B cell (primary cell): Measurements from ENCODE around the gene KRTAP10-9. TPM values are rescaled to one million over a fixed set of nuclear protein-coding genes. Genes with fewer than 3 reads are reported as not detected.

Experiments
- ATAC-seq: fragments of 200-7000 bp; cut with Tn5 transposase; one replicate; pipeline ENCODE4 v1.10.0; 2021; ENCODE audit warnings: low read depth, mild to moderate bottlenecking, moderate number of reproducible peaks, moderate library complexity
- CTCF ChIA-PET: fragments of 350-600 bp; sonication (Branson Sonifier 250); formaldehyde crosslinking; loops from one replicate; lab custom pipeline; 2021; ENCODE audit warnings: antibody characterized with exemption, inconsistent platforms; lab: Charles Lee
- POLR2A ChIA-PET: fragments of 350-600 bp; sonication (Branson Sonifier 250); formaldehyde crosslinking; loops from one replicate; lab custom pipeline; 2021; ENCODE audit warnings: antibody characterized with exemption; lab: Charles Lee
- DNase-seq: peaks from one replicate; pipeline ENCODE4 v3.0.0; 2013
- H2AFZ ChIP-seq: 2 replicates; pipeline ENCODE4 v1.6.1; 2012; ENCODE audit warnings: mild to moderate bottlenecking, low read depth, low read length; ENCODE audit not compliant: insufficient read depth, poor library complexity, severe bottlenecking
- H3K27ac ChIP-seq, 2 donors: 1 replicate in 1 of 2; 2 replicates in 1 of 2; pipeline ENCODE4 v1.5.1; 2012 to 2013; ENCODE audit warnings: low read length in 2 of 2, mild to moderate bottlenecking in 2 of 2, moderate library complexity in 1 of 2
- H3K27me3 ChIP-seq, 4 experiments: fragments of 200-600 bp in 1 of 4; sonication (generic) in 1 of 4; replicated peaks in 1 of 4; 1 replicate in 2 of 4; 2 replicates in 2 of 4; pipeline versions ENCODE4 v1.6.1 to v1.7.0; 2013 to 2016; ENCODE audit warnings: low read length in 3 of 4, mild to moderate bottlenecking in 2 of 4, mixed read lengths in 1 of 4, moderate library complexity in 1 of 4; ENCODE audit not compliant: insufficient read depth in 4 of 4, control insufficient read depth in 3 of 4; ENCODE audit errors: control extremely low read depth in 1 of 4
- H3K36me3 ChIP-seq, 2 experiments: replicated peaks in 1 of 2; 1 replicate in 1 of 2; 2 replicates in 1 of 2; pipeline versions ENCODE4 v1.6.1 to v1.7.1; 2013; ENCODE audit warnings: low read length in 1 of 2; ENCODE audit not compliant: insufficient read depth in 2 of 2, control insufficient read depth in 1 of 2; ENCODE audit errors: control extremely low read depth in 1 of 2, extremely low read depth in 1 of 2
- H3K4me1 ChIP-seq, 2 donors: fragments of 200-600 bp in 1 of 2; sonication (generic) in 1 of 2; 1 replicate in 1 of 2; 2 replicates in 1 of 2; pipeline versions ENCODE4 v1.5.1 to v1.6.1; 2013 to 2017; ENCODE audit warnings: low read length in 2 of 2; ENCODE audit not compliant: control insufficient read depth in 2 of 2, insufficient read depth in 2 of 2
- H3K4me2 ChIP-seq: replicated peaks from 2 replicates; pipeline ENCODE3; 2012; ENCODE audit warnings: mild to moderate bottlenecking, low read depth, low read length; ENCODE audit not compliant: poor library complexity, severe bottlenecking
- H3K4me3 ChIP-seq, 5 experiments: fragments of 200-600 bp in 1 of 5; sonication (generic) in 1 of 5; 1 replicate in 3 of 5; 2 replicates in 2 of 5; pipeline versions ENCODE4 v1.5.1 to v1.7.0; 2011 to 2016; ENCODE audit warnings: low read length in 4 of 5, mild to moderate bottlenecking in 4 of 5, low read depth in 2 of 5, control low read depth in 1 of 5, moderate library complexity in 1 of 5; ENCODE audit not compliant: insufficient read depth in 1 of 5; ENCODE audit errors: control extremely low read depth in 1 of 5, extremely low read depth in 1 of 5
- H3K79me2 ChIP-seq: fragments of 200-600 bp; sonication (generic); one replicate; pipeline ENCODE4 v1.6.0; 2016; ENCODE audit warnings: low read length; ENCODE audit not compliant: control insufficient read depth, insufficient read depth
- H3K9ac ChIP-seq: fragments of 200-600 bp; sonication (generic); 2 replicates; pipeline ENCODE4 v1.6.1; 2017; ENCODE audit warnings: mild to moderate bottlenecking, low read length, moderate library complexity
- H3K9me3 ChIP-seq, 3 donors: one replicate each; pipeline versions ENCODE4 v1.6.1 to v1.7.1; 2013; ENCODE audit warnings: low read length in 2 of 3; ENCODE audit not compliant: control insufficient read depth in 2 of 3, insufficient read depth in 1 of 3; ENCODE audit errors: control extremely low read depth in 1 of 3
- H4K20me1 ChIP-seq: 2 replicates; pipeline ENCODE4 v1.6.0; 2012; ENCODE audit warnings: mild to moderate bottlenecking, low read length; ENCODE audit not compliant: insufficient read depth, control insufficient read depth, poor library complexity, severe bottlenecking
- H3K27ac Mint-ChIP-seq: one replicate; pipeline ENCODE4 v1.8.0; 2021; ENCODE audit warnings: mixed read lengths
- H3K27me3 Mint-ChIP-seq: one replicate; pipeline ENCODE4 v1.8.0; 2021; ENCODE audit warnings: mixed read lengths
- H3K4me1 Mint-ChIP-seq: one replicate; pipeline ENCODE4 v1.8.0; 2021; ENCODE audit warnings: mixed read lengths
- H3K4me3 Mint-ChIP-seq: one replicate; pipeline ENCODE4 v1.8.0; 2021; ENCODE audit warnings: mixed read lengths
- H3K9me3 Mint-ChIP-seq: one replicate; pipeline ENCODE4 v1.8.0; 2022; ENCODE audit warnings: mixed read lengths; ENCODE audit not compliant: insufficient read depth
- EZH2 ChIP-seq: IDR thresholded peaks from 2 replicates; pipeline ENCODE4 v1.6.1; 2012; ENCODE audit warnings: borderline replicate concordance, low read depth, mild to moderate bottlenecking, moderate library complexity, low read length; ENCODE audit not compliant: insufficient read depth, poor library complexity, severe bottlenecking
- WGBS: methylation state at CpG from one replicate; pipeline ENCODE4 v1.1.5; 2013; ENCODE audit warnings: missing lambda C conversion rate; ENCODE audit not compliant: insufficient coverage; 5-methylcytosine and 5-hydroxymethylcytosine counted together
- intact Hi-C: fragments of 100-400 bp; cut with micrococcal nuclease; formaldehyde crosslinking; loops from one replicate; pipeline ENCODE4 v1.10.0; 2022
- polyA plus RNA-seq: library from polyadenylated mRNA; depleted of rRNA; stranded (reverse); fragments of >200 nt; gene quantifications from 2 replicates; pipeline ENCODE4 v1.2.3, GENCODE V29; 2012
- total RNA-seq, 2 donors: library from RNA; stranded (reverse); fragments of 120-200 nt in 1 of 2; gene quantifications; 1 replicate in 1 of 2; 2 replicates in 1 of 2; pipeline versions ENCODE4 v1.2.3 to v1.2.4, GENCODE V29; 2013 to 2022
- TF ChIP-seq, protein P1 (sequence below): fragments of 200-600 bp; IDR thresholded peaks from one replicate; pipeline ENCODE4 v1.8.0; 2022; ENCODE audit warnings: antibody characterized with exemption, mild to moderate bottlenecking

Gene KRTAP10-9
- total and polyA plus RNA-seq, 2 donors (not counting 1 experiment from before 2014, with no cell fraction given), result not detected

- Mint-ChIP-seq H3K4me3 (no peak overlapping the region), H3K27ac (no peak overlapping the region), H3K9me3 (peaks cover 6% of the 10 kb centered on the region), H3K27me3 (peaks cover 33% of the 10 kb centered on the region), H3K4me1 (no peaks in the 10 kb centered on the region)
- H3K27ac ChIP-seq, result no peak overlapping the region
- CTCF ChIA-PET, result no interaction called here
- intact Hi-C loops, result no loop called here
- H3K79me2 ChIP-seq, result no peaks in the 10 kb centered on the region
- POLR2A ChIA-PET, result no interaction called here
- peaks cover 3 to 54% (median 28%) of the 10 kb centered on the region in 3 donors for H3K9me3 ChIP-seq
- H3K36me3 ChIP-seq, result no peaks in the 10 kb centered on the region
- no CpG with 5 or more reads among the region's 3 CpGs for WGBS
- TF ChIP-seq EZH2, result no peak
- TF ChIP-seq, protein P1, sequence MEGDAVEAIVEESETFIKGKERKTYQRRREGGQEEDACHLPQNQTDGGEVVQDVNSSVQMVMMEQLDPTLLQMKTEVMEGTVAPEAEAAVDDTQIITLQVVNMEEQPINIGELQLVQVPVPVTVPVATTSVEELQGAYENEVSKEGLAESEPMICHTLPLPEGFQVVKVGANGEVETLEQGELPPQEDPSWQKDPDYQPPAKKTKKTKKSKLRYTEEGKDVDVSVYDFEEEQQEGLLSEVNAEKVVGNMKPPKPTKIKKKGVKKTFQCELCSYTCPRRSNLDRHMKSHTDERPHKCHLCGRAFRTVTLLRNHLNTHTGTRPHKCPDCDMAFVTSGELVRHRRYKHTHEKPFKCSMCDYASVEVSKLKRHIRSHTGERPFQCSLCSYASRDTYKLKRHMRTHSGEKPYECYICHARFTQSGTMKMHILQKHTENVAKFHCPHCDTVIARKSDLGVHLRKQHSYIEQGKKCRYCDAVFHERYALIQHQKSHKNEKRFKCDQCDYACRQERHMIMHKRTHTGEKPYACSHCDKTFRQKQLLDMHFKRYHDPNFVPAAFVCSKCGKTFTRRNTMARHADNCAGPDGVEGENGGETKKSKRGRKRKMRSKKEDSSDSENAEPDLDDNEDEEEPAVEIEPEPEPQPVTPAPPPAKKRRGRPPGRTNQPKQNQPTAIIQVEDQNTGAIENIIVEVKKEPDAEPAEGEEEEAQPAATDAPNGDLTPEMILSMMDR, result no peak
- H3K4me3 ChIP-seq, result no peak overlapping the region
- no peaks in the 10 kb centered on the region for H3K4me1 ChIP-seq
- H3K9ac ChIP-seq, result no peak overlapping the region
- H3K4me2 ChIP-seq, result no peak overlapping the region
- no peak overlapping the region for H2AFZ ChIP-seq
- H4K20me1 ChIP-seq, result no peaks in the 10 kb centered on the region
- DNase-seq, result no peak
- H3K27me3 ChIP-seq, result peaks cover 0 to 17% (median 5%) of the 10 kb centered on the region in 4 experiments
- no peak for ATAC-seq
These were observed 45.7 kb upstream of the KRTAP10-9 start for GRCh38 chr21:44581158-44581557.

GRCh38 chr21:44582055-44582454 lies 44.8 kb upstream of the KRTAP10-9 start:
- CTCF ChIA-PET, result no interaction called here
- intact Hi-C loops, result no loop called here
- Histone ChIP-seq H3K4me1 (no peaks in the 10 kb centered on the region), H3K4me2 (no peak overlapping the region), H3K36me3 (no peaks in the 10 kb centered on the region), H3K79me2 (no peaks in the 10 kb centered on the region), H2AFZ (no peak overlapping the region), H3K27me3 (peaks cover 0 to 18% (median 5%) of the 10 kb centered on the region in 4 experiments), H3K4me3 (no peak overlapping the region), H4K20me1 (no peaks in the 10 kb centered on the region), H3K9me3 (peaks cover 3 to 48% (median 23%) of the 10 kb centered on the region in 3 donors), H3K9ac (no peak overlapping the region), H3K27ac (no peak overlapping the region)
- no peak overlapping the region for H3K27ac Mint-ChIP-seq
- no peak for TF ChIP-seq EZH2
- TF ChIP-seq, protein P1, result no peak
- POLR2A ChIA-PET, result no interaction called here
- H3K27me3 Mint-ChIP-seq, result peaks cover 42% of the 10 kb centered on the region
- no peak overlapping the region for H3K4me3 Mint-ChIP-seq
- no peaks in the 10 kb centered on the region for H3K4me1 Mint-ChIP-seq
- peaks cover 6% of the 10 kb centered on the region for H3K9me3 Mint-ChIP-seq
- ATAC-seq (no peak), DNase-seq (no peak)
- 84% methylated on average over 12 of the region's 15 CpGs for WGBS
